ENCODE data around the gene CALHM3.

The CALHM3 gene

GRCh38 chr10:103443475-103444185 lies 35.4 kb downstream of the CALHM3 start:
- TF ChIP-seq ZFP3 (CRISPR knock-in tag; IDR thresholded peaks at IDR 0.05) = no peak
- TF ChIP-seq RARB (CRISPR knock-in tag; IDR thresholded peaks at IDR 0.05) = no peak
- TF ChIP-seq ARNTL (CRISPR knock-in tag; IDR thresholded peaks at IDR 0.05; ENCODE audit: borderline replicate concordance, low read depth) = no peak
- no peak for TF ChIP-seq CSRNP3 (CRISPR knock-in tag; IDR thresholded peaks at IDR 0.05)
- no peak for TF ChIP-seq PPARA (CRISPR knock-in tag; IDR thresholded peaks at IDR 0.05; ENCODE audit: borderline replicate concordance)
- TF ChIP-seq OSR1 (CRISPR knock-in tag; IDR thresholded peaks at IDR 0.05) = no peak
- TF ChIP-seq CREB5 (CRISPR knock-in tag; IDR thresholded peaks at IDR 0.05; ENCODE audit: low read depth) = no peak
- TF ChIP-seq ZNF70 (CRISPR knock-in tag; IDR thresholded peaks at IDR 0.05) = no peak
- TF ChIP-seq ZNF8 (CRISPR knock-in tag; IDR thresholded peaks at IDR 0.05) = no peak
- TF ChIP-seq TOX (CRISPR knock-in tag; IDR thresholded peaks at IDR 0.05; ENCODE audit: borderline replicate concordance) = no peak
- TF ChIP-seq, protein P1, sequence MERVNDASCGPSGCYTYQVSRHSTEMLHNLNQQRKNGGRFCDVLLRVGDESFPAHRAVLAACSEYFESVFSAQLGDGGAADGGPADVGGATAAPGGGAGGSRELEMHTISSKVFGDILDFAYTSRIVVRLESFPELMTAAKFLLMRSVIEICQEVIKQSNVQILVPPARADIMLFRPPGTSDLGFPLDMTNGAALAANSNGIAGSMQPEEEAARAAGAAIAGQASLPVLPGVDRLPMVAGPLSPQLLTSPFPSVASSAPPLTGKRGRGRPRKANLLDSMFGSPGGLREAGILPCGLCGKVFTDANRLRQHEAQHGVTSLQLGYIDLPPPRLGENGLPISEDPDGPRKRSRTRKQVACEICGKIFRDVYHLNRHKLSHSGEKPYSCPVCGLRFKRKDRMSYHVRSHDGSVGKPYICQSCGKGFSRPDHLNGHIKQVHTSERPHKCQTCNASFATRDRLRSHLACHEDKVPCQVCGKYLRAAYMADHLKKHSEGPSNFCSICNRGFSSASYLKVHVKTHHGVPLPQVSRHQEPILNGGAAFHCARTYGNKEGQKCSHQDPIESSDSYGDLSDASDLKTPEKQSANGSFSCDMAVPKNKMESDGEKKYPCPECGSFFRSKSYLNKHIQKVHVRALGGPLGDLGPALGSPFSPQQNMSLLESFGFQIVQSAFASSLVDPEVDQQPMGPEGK (CRISPR knock-in tag; IDR thresholded peaks at IDR 0.05; ENCODE audit: borderline replicate concordance) = no peak
- TF ChIP-seq BACH2 (CRISPR knock-in tag; IDR thresholded peaks at IDR 0.05; ENCODE audit: borderline replicate concordance) = no peak
- TF ChIP-seq ISL1 (CRISPR knock-in tag; IDR thresholded peaks at IDR 0.05) = no peak
- ATAC-seq = no peak

DNA sequence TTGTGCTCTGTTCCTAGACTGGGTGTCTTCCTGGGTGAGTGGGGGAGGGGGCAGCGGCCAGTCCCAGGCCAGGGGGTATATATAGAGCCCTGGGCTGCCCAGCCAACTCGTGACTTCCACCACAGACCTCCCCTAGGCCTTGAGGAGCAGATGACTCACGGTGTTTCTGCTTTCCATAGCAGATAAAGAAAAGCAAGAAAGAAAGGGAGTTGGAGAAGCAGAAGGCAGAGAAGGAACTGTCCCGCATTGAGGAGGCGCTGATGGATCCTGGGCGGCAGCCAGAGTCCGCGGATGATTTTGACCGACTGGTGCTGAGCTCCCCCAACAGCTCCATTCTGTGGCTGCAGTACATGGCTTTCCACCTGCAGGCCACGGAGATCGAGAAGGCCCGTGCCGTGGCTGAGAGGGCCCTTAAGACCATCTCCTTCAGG lies 37.0 kb downstream of the CALHM3 start:
- no peak for TF ChIP-seq TSHZ2 (CRISPR knock-in tag; IDR thresholded peaks at IDR 0.05)
- TF ChIP-seq TCF4 (CRISPR knock-in tag; IDR thresholded peaks at IDR 0.05; ENCODE audit: borderline replicate concordance) = no peak
- TF ChIP-seq CREB5 (CRISPR knock-in tag; IDR thresholded peaks at IDR 0.05; ENCODE audit: low read depth) = no peak
- no peak for TF ChIP-seq GLIS3 (CRISPR knock-in tag; IDR thresholded peaks at IDR 0.05)
- no peak for TF ChIP-seq ZNF565 (CRISPR knock-in tag; conservative IDR thresholded peaks at IDR 0.05; ENCODE audit: low read depth)
- TF ChIP-seq ZC3H10 (CRISPR knock-in tag; IDR thresholded peaks at IDR 0.05) = no peak
- TF ChIP-seq ZFP30 (CRISPR knock-in tag; IDR thresholded peaks at IDR 0.05) = no peak
- TF ChIP-seq CSRNP3 (CRISPR knock-in tag; IDR thresholded peaks at IDR 0.05) = no peak
- TF ChIP-seq ESRRG (CRISPR knock-in tag; IDR thresholded peaks at IDR 0.05) = no peak
- no peak for TF ChIP-seq ZNF70 (CRISPR knock-in tag; IDR thresholded peaks at IDR 0.05)
- TF ChIP-seq TOX (CRISPR knock-in tag; IDR thresholded peaks at IDR 0.05; ENCODE audit: borderline replicate concordance) = no peak
- TF ChIP-seq ARNTL (CRISPR knock-in tag; IDR thresholded peaks at IDR 0.05; ENCODE audit: borderline replicate concordance, low read depth) = no peak
- TF ChIP-seq CSDC2 (CRISPR knock-in tag; IDR thresholded peaks at IDR 0.05) = no peak
- TF ChIP-seq ZFP3 (CRISPR knock-in tag; IDR thresholded peaks at IDR 0.05) = no peak
- no peak for TF ChIP-seq POU6F1 (CRISPR knock-in tag; IDR thresholded peaks at IDR 0.05; ENCODE audit: borderline replicate concordance, low read depth)
- TF ChIP-seq SNAI2 (CRISPR knock-in tag; IDR thresholded peaks at IDR 0.05) = no peak
- no peak for ATAC-seq
